Measurements from ENCODE around the gene KCNA10. TPM values are rescaled to one million over a fixed set of nuclear protein-coding genes. Genes with fewer than 3 reads are reported as not detected.

KCNA10 gene
- total RNA-seq, 1 experiment from 2014 or later, result not detected

GRCh38 chr1:110556471-110556807 is 37.5 kb upstream of the KCNA10 start:
- H3K4me2 ChIP-seq (ENCODE audit: insufficient read depth, insufficient read length, low read length), result no peak overlapping the region
- no peak overlapping the region for H4K91ac ChIP-seq (ENCODE audit: insufficient read length, low read depth, low read length)
- H4K8ac ChIP-seq (replicated peaks; ENCODE audit: insufficient read length, low read depth, low read length), result no peak overlapping the region
- no peak overlapping the region for H3K56ac ChIP-seq (ENCODE audit: insufficient read length, low read depth, low read length)
- H2AK5ac ChIP-seq (ENCODE audit: insufficient read length, low read length), result no peak overlapping the region
- TF ChIP-seq CTCF (conservative IDR thresholded peaks at IDR 0.05), result no peak
- no peak overlapping the region for H4K5ac ChIP-seq (ENCODE audit: insufficient read length, low read depth, low read length)
- Mint-ChIP-seq H3K4me3 (no peak overlapping the region), H3K27me3 (ENCODE audit: low read depth) (peaks cover 94% of the 10 kb centered on the region), H3K4me1 (peaks cover 9 to 10% of the 10 kb centered on the region in 2 experiments), H3K36me3 (ENCODE audit: insufficient read depth in 1 of 3, low read depth in 3 of 3) (no peaks in the 10 kb centered on the region), H3K9me3 (no peaks in the 10 kb centered on the region), H3K27ac (no peak overlapping the region)
- H3K4me1 ChIP-seq (ENCODE audit: insufficient read depth, low read length), result no peaks in the 10 kb centered on the region
- no peaks in the 10 kb centered on the region for H3K79me1 ChIP-seq (ENCODE audit: insufficient read depth, low read depth, low read length, poor library complexity, severe bottlenecking)
- H2BK15ac ChIP-seq (ENCODE audit: low read depth, low read length), result no peak overlapping the region
- WGBS (ENCODE audit: extremely low coverage, insufficient read length, low lambda C conversion rate), result no CpG with 5 or more reads among the region's 5 CpGs
- no peak overlapping the region for H2BK12ac ChIP-seq (ENCODE audit: insufficient read length, low read depth, low read length)
- H3K9me3 ChIP-seq (ENCODE audit: control insufficient read depth, low read depth, low read length), result no peaks in the 10 kb centered on the region
- H3K23ac ChIP-seq (ENCODE audit: insufficient read length, low read depth, low read length), result no peak overlapping the region
- H2BK20ac ChIP-seq (ENCODE audit: low read depth, low read length, poor library complexity, severe bottlenecking), result no peak overlapping the region
- no peak overlapping the region for H3K27ac ChIP-seq (ENCODE audit: insufficient read length, low read depth, low read length)
- no peak overlapping the region for H3K9ac ChIP-seq (ENCODE audit: extremely low read depth, insufficient read length, low read length)
- H3K18ac ChIP-seq (ENCODE audit: insufficient read length, low read depth, low read length), result no peak overlapping the region
- H3T11ph ChIP-seq (ENCODE audit: low read length), result no peak overlapping the region
- no peak overlapping the region for H3K4ac ChIP-seq (ENCODE audit: low read depth, low read length)
- no peak overlapping the region for H2AFZ ChIP-seq (ENCODE audit: low read length)
- no peak overlapping the region for H3K14ac ChIP-seq (ENCODE audit: insufficient read depth, low read length)
- DNase-seq, result peak; percentile 26
- no peak overlapping the region for H2BK5ac ChIP-seq (ENCODE audit: insufficient read length, low read length)
- no peak overlapping the region for H2BK120ac ChIP-seq (ENCODE audit: low read depth, low read length, poor library complexity, severe bottlenecking)
- H3K27me3 ChIP-seq (ENCODE audit: insufficient read depth, low read length), result peaks cover 7% of the 10 kb centered on the region; the same call in 1 of the 2 replicates
- peaks cover 8% of the 10 kb centered on the region for H3K23me2 ChIP-seq (ENCODE audit: insufficient read length, low read depth, low read length, poor library complexity, severe bottlenecking)
- H4K20me1 ChIP-seq (ENCODE audit: control insufficient read depth, insufficient read depth, insufficient read length), result no peaks in the 10 kb centered on the region
- no peaks in the 10 kb centered on the region for H3K79me2 ChIP-seq (ENCODE audit: insufficient read depth, low read length)

All from H9 (cell line).